Activated CD8-positive, alpha-beta memory T cell treated with anti-CD3 and anti-CD28 coated beads for 1 hour (primary cell): ENCODE measurements around the gene C1QTNF6.

Experiments used
- DNase-seq, 2 donors: peaks; one replicate each; pipeline ENCODE4 v3.0.0-alpha.2; 2020; ENCODE audit warnings: low read depth in 1 of 2; ENCODE audit errors: extremely low read depth in 1 of 2

The C1QTNF6 gene

DNA sequence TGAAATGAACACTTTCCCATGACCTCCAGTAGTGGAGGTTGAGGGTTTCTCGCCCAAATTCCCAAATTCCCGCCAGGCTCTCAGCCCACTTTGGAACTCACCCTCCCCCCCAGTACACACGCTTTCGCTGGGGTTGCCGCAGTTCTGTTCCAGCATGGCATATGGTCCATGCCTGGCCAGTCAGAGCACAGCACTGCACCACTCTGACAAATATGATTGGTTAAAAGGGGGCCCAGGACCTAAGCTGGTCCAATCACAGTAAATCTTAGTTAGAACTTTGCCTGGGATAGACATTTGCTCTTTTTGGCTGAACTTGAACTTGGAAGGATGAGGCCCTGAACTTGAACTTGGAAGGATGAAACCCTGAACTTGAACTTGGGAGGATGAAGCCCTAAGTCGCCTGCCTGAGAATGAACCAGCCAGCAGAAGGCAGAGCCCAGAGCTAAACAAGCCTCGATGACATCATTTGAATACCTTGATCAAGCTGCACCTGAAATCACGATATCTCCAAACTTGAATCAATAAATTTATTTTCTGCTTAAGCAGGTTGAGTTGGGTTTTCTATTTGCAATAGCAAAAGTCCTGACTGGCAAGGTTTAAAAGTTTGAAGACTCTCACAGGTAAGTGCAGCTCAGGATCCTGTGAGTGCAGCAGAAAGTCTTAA, 36.8 kb upstream of the C1QTNF6 start:
- no peak for DNase-seq

DNA sequence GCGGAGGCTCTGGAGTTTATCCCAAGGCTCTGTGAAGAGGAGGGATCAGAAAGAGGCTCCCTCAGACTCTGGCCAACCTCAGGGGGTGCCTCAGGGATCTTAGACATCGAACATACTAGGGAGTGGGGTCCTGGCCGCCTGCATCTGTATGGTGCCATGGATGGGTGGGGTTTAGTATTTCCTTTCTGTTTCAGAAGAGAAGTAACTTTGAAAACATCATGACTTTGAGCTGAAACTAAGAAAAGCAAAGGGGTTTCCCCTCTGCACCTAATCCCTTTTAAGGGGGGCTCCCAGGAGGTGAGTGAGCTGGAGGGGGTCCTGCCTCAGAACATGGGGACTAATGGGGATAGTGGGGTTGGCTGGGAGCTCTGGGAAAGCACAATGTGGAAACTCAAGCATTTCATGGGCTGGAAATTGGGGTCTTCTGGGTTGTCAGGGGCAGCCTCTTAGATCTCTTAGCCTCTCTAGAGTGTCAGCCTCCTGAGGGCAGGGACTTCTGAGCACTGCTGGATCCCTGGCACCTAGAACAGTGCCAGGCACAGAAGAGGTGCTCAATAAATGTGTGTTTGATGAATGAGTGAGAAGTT, 36.0 kb upstream of the C1QTNF6 start:
- no peak for DNase-seq

DNA sequence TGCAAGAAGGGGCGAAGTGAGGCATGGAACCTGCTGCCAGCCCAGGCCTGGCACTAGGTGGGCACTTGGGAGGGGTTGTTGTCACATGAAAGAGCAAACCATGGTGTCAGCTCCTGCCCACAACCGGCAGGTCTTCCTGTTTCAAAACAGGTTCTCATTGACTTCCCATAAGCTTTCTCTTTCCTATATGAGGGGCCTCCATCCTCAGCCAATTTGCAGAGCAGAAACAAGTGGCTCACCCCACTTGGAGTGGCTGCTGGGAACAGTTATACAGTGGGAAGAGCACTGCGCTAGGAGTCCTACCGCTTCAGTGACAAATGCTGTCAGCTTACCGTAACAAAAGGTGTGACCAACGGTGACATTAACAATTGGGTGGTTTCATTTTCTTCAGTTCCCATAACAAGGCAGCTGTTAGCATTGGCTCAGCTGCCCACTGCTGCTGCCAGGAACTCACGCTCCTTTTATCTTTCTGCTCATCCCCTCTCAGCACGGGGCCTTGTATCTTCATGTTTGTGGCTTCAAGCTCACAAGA, 34.5 kb upstream of the C1QTNF6 start:
- no peak for DNase-seq

DNA sequence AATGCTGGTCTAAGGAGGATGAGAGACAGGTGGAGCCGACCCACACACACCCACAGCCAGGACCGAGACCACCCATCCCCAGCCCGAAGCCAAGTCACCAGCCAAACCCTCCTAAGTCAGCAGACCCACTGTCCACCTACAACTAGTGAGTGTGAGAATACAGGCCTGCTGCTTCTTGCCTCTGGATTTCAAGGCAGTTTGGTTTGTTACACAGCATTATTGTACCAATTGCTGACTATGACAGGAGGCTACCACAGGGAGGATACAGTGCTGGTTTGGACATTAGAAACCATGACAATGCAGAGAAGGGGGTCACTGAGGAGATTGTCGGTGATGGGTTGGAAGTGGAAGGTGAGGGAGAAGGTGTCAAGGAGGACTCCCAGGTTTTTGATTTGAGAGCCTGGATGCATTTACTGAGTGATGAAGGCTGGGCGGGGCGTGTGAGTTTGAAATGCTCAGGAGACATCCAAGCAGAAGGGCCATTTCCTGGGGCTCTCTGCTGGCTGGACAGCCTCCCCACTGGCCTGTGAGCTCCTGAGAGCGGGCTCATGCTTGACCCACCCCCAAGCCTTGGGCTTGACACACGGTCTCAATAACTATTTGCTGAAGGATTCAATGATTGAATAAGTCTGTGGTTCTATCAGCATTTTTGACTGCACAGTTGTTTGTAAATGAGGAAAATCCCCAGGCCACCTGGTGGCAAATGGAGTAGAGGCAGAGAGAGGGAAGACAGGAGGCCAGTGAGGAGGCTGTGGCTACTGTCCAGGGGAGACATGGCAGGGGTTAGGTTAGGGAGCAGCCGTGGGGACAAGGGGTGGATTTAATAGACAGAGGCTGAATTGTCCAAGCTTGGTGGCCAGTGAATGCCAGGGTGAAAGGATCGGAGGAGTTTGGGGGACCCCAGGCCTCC, 33.6 kb upstream of the C1QTNF6 start:
- no peak for DNase-seq

- no peak for DNase-seq
These were observed 32.5 kb upstream of the C1QTNF6 start for GRCh38 chr22:37220543-37220981.

- DNase-seq, result no peak
These were observed 31.5 kb upstream of the C1QTNF6 start for GRCh38 chr22:37219533-37219932.

- DNase-seq, result peak; percentile 50 to 53
These were observed 30.8 kb upstream of the C1QTNF6 start for GRCh38 chr22:37218771-37219411.

GRCh38 chr22:37218399-37218770, 30.3 kb upstream of the C1QTNF6 start:
- DNase-seq, result no peak

DNA sequence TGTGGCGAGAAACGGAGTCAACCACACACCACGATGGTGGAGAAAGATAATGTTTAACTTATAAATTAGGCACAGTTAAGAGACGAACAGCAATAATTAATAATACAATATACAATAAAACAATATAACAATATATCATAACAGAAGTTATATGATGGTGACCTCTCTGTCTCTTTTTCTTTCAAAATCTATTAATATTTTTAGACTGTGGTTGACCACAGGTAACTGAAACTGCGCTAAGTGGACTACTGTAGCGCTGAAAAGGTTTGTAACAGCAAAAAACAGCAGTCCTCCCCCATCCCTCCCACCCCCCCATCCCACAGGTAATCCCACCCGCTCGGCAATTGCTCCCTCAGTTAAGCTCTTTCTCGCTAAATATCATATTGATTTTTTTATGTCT, 27.8 kb upstream of the C1QTNF6 start:
- DNase-seq, result no peak

- DNase-seq, result no peak
These were observed 26.6 kb upstream of the C1QTNF6 start for GRCh38 chr22:37214731-37215030.

- no peak for DNase-seq
These were observed 26.1 kb upstream of the C1QTNF6 start for GRCh38 chr22:37213941-37214730.

DNA sequence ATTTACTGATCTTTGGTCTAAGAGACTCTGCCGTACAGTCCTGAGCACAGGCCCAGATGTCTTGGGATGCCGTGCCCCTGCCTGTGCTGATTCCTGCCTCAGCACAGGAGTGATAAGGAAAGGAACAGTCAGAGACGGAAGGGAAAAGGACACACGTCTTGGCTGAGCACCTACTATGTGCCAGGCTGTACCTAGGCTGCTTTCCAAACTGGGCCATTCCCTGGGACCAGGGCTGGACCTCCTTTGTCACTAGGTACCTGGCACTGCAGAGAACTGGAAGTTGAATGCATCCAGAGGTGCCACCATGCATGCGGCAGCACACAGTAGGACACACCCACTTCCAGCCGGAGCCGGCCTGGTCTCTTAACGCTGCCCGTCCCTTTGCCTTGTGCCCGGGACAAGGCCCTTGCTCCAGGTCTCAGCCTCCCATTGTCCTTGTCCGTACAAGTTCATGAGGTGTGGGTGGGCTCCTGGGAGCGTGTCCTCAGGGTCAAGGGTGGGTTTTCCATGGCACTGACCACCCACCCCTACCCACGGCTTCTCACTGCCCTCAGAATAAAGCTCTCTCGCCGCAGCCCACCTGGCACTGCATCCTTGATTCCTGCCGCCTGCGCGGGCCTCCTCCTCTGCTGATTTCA, 25.3 kb upstream of the C1QTNF6 start:
- no peak for DNase-seq

DNA sequence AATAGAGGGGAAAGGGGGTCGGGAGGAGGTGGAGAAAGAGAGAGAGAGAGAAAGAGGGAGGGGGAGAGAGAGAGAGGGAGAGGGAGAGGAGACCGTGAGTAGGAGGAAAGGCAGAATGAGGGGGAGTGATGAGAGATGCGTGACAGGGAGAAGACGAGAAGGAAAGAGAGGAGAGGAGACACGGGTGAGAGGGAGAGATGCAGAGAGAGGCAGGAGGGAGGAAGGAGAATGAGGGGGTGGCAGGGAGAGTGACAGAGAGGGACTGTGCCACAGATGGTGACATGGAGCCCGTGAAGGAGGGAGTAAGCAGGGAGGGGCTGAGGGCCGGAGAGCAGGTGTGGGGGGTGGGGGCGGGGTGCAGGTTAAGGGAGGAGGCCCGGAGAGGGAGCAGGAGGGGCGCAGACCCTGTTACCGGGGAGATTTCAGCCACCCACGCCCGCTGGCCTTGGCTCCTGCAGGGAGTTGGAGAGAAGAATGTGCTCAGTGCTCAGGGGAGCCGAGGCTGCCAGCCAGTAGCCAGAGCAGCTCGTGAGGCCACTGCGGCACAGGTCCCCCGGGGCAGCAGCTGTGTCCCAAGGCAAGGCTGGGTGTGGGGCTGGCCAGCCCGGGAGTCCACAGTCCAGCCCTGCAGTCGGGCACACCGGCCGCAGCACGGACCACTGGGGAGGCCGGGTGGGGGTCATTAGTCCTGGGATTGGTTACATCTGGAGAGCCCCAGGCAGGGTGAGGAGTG, 24.3 kb upstream of the C1QTNF6 start, which contains the start of gene SSTR3:
Gene SSTR3 (minus strand): TSS at position 304 of the 733 bp plus-strand sequence. CDS start 4,674 bp downstream, outside the sequence.
- DNase-seq, result no peak

DNA sequence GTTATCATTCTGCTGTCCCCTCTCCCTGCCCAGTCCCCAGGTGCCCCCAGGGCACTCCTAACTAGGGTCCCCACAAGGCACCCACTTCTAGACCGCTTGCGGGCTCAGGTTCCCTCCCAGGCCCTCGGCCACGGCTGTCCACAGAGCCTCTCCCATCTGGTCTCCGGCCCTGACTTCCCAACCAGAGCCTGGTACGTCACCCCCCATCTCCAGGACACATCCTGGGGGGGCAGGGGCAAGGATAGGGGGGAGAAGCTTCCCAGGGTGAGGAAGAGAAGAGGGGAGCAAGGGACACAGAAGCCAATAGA, 23.8 kb upstream of the C1QTNF6 start:
- DNase-seq, result no peak

DNA sequence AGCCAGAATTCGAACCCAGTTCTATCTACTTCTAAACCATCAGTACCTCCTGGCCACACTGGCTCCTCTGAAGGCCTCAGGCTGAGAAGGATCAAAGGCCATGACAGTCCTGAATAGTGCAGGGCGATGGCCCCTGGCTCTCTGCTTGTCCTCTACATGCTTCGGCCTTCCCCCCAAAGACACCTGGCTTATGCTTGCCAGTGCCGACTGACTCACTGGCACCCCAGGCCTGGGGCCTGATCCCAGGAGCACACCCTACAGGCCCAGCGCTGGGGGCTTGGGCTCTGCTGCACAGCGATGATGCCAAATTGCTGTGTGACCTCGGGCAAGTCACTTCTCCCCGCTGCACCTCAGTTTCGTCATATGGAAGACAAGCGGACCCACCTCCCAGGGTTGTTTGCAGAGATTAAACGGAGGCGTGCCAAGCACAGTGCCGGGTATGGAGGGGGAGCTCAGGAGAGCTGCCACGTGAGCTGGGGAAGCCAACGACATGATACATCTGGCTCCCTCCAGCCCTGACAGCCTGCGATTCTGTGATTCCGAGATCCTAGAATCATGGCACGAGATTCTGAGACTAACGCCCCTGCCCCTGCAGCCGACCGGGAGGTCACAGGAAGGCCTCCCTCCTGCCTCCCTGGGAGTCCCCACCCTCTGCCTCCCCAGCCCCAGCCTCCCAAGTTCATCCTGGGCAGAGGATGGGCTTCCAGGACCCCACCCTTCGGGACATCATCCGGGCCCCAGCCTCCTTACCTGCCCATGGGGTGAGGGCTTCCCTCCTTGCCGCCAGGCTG, 23.2 kb upstream of the C1QTNF6 start:
- no peak for DNase-seq

DNA sequence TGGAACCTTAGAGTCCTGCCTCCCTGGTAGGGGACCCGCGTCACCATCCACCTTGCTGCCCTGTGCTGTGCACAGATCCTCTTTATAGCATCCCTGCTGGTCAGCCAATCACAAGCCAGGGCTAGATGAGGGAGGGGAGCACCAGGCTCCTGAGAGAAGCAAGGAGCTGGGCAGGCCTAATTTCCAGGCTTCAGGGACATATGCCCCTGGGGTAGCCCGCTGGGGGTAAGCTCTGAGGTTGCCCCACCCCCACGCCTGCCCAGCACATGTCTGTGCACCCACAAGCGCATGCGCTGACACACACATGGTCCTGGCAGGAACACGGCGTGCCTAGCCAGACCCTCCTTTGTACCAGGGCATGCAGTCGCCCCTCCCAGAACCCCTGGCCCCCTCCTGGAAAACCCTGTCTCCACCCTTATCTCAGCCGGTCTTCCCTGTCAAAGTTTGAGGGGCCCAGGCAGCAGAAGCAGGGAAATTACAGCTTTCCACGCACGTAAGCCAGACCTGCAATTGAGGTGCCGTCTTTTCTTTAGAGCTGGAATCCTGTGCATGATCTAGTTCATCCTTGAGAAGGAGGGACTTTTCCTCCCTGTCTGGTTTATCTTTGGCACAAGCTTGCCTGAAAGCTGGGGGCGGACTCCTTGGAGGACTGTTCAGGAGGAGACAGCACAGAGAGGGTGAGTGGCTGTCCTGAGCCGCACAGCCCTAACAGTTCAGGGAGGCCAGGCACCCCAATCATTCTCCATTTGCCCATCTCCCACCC, 22.2 kb upstream of the C1QTNF6 start:
- no peak for DNase-seq

DNA sequence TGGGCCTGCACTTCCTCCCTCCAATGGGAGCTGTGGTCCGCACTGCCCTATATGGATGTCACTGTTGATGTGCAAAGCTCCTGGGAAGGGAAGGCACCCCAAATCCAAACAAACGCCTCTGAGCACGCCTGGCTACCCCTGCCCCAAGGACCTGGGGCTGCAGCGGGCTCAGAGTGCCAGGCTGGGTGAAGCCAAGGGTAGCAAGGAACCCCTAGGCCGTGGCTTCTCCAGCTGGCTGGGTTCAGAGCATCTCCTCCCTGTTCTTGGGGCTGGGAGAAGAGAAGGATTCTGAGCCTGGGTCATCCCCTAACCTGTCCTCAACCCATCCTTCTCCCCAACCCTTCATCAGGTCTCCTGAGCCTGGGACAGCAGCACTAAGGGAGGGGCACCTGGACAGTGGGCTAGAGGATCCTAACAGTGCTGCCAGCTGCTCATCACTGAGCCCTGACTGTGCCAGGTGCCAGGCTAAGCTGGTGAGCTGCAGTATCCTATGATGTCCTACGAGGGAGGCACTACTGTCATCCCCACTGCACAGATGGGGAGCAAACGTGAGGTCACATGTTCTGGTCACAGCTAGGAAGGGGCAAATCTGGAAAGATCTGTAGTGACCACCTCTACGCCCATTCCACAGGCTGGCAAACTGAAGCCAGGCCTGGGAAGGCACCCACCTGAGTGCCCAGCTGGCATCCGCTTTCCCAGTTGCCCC, 21.2 kb upstream of the C1QTNF6 start:
- no peak for DNase-seq
